ENCODE data around the gene RALGPS1.

DNA sequence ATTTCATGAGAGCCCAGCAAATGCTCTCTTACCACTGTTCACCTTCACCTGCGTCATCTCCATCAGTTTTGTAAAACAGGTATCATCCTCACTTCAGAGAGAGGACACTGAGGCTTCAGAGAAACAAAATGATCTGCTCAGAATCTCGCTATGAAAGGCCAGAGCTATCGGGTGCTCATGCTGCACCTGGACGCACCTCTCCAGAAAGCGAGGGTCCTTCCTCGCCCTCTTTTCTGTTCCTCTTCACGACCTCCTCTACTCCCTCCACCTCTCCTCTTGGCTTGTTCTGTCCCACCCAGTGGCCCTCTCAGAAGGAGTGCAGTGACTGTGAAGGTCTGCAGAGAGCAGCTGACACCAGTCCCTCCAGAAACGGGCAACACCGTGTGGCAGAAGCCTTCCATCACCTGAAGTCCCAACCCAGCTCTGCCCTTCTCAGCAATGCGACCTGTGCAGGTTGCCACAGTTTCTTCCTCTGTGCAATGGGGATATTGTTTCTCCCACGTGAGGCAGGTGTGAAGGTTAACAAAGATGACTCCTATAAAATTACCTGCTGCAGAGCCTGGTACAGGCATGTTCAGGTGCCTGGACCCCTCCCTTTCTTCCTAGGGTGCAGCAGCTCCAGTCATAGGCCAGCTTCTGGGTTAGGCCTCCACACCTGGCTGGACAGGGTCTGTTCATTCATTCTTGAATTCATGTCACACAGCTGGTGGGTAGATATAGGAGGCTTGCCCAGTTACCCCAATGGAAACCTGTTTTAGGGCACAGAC, 253.2 kb downstream of the RALGPS1 start:
- TF ChIP-seq POLR2AphosphoS5 (IDR thresholded peaks at IDR 0.05; ENCODE audit: low read depth, low read length) = no peak
- TF ChIP-seq CTCF (IDR thresholded peaks at IDR 0.05) = no peak
- TF ChIP-seq TCF12 (IDR thresholded peaks at IDR 0.05) = no peak
- TF ChIP-seq TAF1 (IDR thresholded peaks at IDR 0.05; ENCODE audit: borderline replicate concordance, low read depth, low read length) = no peak
- no peak for TF ChIP-seq EZH2phosphoT487 (IDR thresholded peaks at IDR 0.05; ENCODE audit: borderline replicate concordance, low read depth)
- TF ChIP-seq SMC3 (IDR thresholded peaks at IDR 0.05; ENCODE audit: low read depth, low read length) = no peak
